Measurements from ENCODE around the gene SLC25A31.
A peak's percentile ranks its signal among the peaks of the same experiment; 100 is the strongest.

SLC25A31 gene

GRCh38 chr4:127709456-127709855 lies 20.7 kb upstream of the SLC25A31 start:
- in situ Hi-C loops (cut with MboI; ENCODE audit: low pct_unique_long_range_greater_than_20kb, low sequenced_read_pairs, unreplicated experiment) = no loop called here
- TF ChIP-seq, protein P1, sequence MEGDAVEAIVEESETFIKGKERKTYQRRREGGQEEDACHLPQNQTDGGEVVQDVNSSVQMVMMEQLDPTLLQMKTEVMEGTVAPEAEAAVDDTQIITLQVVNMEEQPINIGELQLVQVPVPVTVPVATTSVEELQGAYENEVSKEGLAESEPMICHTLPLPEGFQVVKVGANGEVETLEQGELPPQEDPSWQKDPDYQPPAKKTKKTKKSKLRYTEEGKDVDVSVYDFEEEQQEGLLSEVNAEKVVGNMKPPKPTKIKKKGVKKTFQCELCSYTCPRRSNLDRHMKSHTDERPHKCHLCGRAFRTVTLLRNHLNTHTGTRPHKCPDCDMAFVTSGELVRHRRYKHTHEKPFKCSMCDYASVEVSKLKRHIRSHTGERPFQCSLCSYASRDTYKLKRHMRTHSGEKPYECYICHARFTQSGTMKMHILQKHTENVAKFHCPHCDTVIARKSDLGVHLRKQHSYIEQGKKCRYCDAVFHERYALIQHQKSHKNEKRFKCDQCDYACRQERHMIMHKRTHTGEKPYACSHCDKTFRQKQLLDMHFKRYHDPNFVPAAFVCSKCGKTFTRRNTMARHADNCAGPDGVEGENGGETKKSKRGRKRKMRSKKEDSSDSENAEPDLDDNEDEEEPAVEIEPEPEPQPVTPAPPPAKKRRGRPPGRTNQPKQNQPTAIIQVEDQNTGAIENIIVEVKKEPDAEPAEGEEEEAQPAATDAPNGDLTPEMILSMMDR (IDR thresholded peaks at IDR 0.05; ENCODE audit: extremely low read depth, insufficient read depth, missing control alignments) = no peak
- DNase-seq (ENCODE audit: low spot score) = no peak

- TF ChIP-seq, protein P1 (IDR thresholded peaks at IDR 0.05; ENCODE audit: extremely low read depth, insufficient read depth, missing control alignments) = no peak
- in situ Hi-C loops (cut with MboI; ENCODE audit: low pct_unique_long_range_greater_than_20kb, low sequenced_read_pairs, unreplicated experiment) = no loop called here
- no peak for DNase-seq (ENCODE audit: low spot score)
Measured at GRCh38 chr4:127731406-127731805, 1.2 kb downstream of the SLC25A31 start.

- TF ChIP-seq, protein P1 (IDR thresholded peaks at IDR 0.05; ENCODE audit: extremely low read depth, insufficient read depth, missing control alignments) = peak; percentile 55
- in situ Hi-C loops (cut with MboI; ENCODE audit: low pct_unique_long_range_greater_than_20kb, low sequenced_read_pairs, unreplicated experiment) = no loop called here
- peak; percentile 77 for DNase-seq (ENCODE audit: low spot score)
Measured at GRCh38 chr4:127732623-127733328, 2.6 kb downstream of the SLC25A31 start.

GRCh38 chr4:127734976-127735375 lies 4.8 kb downstream of the SLC25A31 start:
- in situ Hi-C loops (cut with MboI; ENCODE audit: low pct_unique_long_range_greater_than_20kb, low sequenced_read_pairs, unreplicated experiment) = no loop called here
- TF ChIP-seq, protein P1 (IDR thresholded peaks at IDR 0.05; ENCODE audit: extremely low read depth, insufficient read depth, missing control alignments) = no peak
- DNase-seq (ENCODE audit: low spot score) = no peak

- in situ Hi-C loops (cut with MboI; ENCODE audit: low pct_unique_long_range_greater_than_20kb, low sequenced_read_pairs, unreplicated experiment) = no loop called here
- DNase-seq (ENCODE audit: low spot score) = no peak
- TF ChIP-seq, protein P1 (IDR thresholded peaks at IDR 0.05; ENCODE audit: extremely low read depth, insufficient read depth, missing control alignments) = no peak
Measured at GRCh38 chr4:127737295-127737694, 7.1 kb downstream of the SLC25A31 start.

DNA sequence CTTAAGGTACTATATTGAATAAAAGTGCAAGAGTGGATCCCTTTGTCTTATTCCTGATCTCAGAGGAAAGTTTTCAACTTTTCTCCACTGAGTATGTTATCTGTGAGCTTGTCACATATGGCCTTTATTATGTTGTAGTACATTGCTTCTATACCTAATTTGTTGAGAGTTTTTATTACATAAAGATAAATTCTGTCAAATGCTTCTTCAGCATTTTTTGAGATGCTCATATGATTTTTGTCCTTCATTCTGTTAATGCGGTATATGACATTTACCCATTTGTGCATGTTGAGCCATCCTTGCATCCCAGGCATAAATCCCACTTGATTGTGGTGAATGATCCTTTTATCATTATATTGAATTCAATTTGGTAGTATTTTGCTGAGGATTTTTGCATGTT lies 11.0 kb downstream of the SLC25A31 start:
- DNase-seq (ENCODE audit: low spot score) = no peak
- in situ Hi-C loops (cut with MboI; ENCODE audit: low pct_unique_long_range_greater_than_20kb, low sequenced_read_pairs, unreplicated experiment) = no loop called here
- TF ChIP-seq, protein P1 (IDR thresholded peaks at IDR 0.05; ENCODE audit: extremely low read depth, insufficient read depth, missing control alignments) = no peak
